Measurements from ENCODE around the gene CYP27A1.

Gene CYP27A1

DNA sequence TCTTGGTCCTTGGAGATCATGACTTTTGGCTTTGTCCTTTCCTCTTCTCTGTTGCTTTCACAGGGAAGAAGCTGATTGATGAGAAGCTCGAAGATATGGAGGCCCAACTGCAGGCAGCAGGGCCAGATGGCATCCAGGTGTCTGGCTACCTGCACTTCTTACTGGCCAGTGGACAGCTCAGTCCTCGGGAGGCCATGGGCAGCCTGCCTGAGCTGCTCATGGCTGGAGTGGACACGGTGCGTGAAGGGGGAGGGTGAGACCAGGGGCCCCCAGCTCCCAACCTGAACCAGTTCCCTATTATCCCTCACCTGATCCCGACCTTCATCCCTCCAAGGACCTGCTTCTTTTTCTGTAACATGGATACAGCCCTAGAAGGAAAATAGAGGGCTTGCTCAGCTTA is 30.9 kb downstream of the CYP27A1 start:
- no peaks in the 10 kb centered on the region for H3K4me1 ChIP-seq (ENCODE audit: control insufficient read depth in 1 of 2, insufficient read depth in 2 of 2, low read length in 2 of 2)
- peaks cover 21 to 45% of the 10 kb centered on the region in 2 donors for H3K36me3 ChIP-seq (ENCODE audit: control insufficient read depth in 1 of 2, insufficient read depth in 2 of 2, low read length in 2 of 2)
- H3K9me3 ChIP-seq (ENCODE audit: control insufficient read depth in 1 of 2, low read length in 2 of 2): no peaks in the 10 kb centered on the region
- H3K27me3 ChIP-seq (ENCODE audit: low read depth, low read length): no peaks in the 10 kb centered on the region
- H3K27ac ChIP-seq (ENCODE audit: low read length): no peak overlapping the region
- no peak overlapping the region for H3K4me3 ChIP-seq (ENCODE audit: low read depth in 1 of 2, low read length in 2 of 2)

DNA sequence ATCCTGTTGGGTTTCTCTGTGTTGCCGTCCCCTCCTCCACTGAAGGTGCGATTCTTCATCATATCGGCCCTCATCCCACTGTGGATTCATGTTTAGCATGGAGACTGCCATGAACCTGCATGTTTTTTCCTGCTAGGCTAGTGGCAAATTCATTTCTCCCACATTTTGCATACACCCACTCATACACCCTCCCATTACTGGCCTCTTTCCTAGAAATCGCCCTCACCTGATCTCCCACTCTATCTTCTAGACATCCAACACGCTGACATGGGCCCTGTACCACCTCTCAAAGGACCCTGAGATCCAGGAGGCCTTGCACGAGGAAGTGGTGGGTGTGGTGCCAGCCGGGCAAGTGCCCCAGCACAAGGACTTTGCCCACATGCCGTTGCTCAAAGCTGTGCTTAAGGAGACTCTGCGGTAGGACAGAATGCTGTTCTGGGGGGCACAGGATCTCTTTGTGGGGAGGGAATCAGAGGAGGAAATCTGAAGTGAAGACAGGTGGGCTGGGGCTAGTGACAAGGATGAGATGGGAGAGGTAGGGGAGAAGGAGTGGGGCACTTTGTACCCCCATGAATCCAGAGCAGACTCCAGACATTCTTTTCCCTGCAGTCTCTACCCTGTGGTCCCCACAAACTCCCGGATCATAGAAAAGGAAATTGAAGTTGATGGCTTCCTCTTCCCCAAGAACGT is 32.0 kb downstream of the CYP27A1 start:
- H3K4me1 ChIP-seq (ENCODE audit: control insufficient read depth in 1 of 2, insufficient read depth in 2 of 2, low read length in 2 of 2): no peaks in the 10 kb centered on the region
- no peak overlapping the region for H3K27ac ChIP-seq (ENCODE audit: low read length)
- peaks cover 21 to 52% of the 10 kb centered on the region in 2 donors for H3K36me3 ChIP-seq (ENCODE audit: control insufficient read depth in 1 of 2, insufficient read depth in 2 of 2, low read length in 2 of 2)
- no peaks in the 10 kb centered on the region for H3K9me3 ChIP-seq (ENCODE audit: control insufficient read depth in 1 of 2, low read length in 2 of 2)
- no peaks in the 10 kb centered on the region for H3K27me3 ChIP-seq (ENCODE audit: low read depth, low read length)
- no peak overlapping the region for H3K4me3 ChIP-seq (ENCODE audit: low read depth in 1 of 2, low read length in 2 of 2)

DNA sequence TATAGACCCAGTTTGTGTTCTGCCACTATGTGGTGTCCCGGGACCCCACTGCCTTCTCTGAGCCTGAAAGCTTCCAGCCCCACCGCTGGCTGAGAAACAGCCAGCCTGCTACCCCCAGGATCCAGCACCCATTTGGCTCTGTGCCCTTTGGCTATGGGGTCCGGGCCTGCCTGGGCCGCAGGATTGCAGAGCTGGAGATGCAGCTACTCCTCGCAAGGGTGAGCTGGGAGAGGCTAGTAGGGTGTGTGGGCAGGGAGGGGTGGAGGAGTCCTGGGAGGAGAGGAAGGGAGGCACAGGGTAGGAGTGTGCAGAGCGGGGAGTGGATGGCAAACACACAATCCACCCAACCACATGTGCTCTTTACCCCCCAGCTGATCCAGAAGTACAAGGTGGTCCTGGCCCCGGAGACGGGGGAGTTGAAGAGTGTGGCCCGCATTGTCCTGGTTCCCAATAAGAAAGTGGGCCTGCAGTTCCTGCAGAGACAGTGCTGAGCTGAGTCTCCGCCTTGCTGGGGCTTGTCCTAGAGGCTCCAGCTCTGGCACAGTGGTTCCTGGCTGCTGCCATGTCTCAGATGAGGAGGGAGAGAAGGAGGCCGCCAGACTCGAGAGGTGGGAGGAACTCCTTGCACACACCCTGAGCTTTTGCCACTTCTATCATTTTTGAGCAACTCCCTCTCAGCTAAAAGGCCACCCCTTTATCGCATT is 32.7 kb downstream of the CYP27A1 start:
- Histone ChIP-seq H3K4me1 (ENCODE audit: control insufficient read depth in 1 of 2, insufficient read depth in 2 of 2, low read length in 2 of 2) (no peaks in the 10 kb centered on the region), H3K36me3 (ENCODE audit: control insufficient read depth in 1 of 2, insufficient read depth in 2 of 2, low read length in 2 of 2) (peaks cover 21 to 57% of the 10 kb centered on the region in 2 donors), H3K9me3 (ENCODE audit: control insufficient read depth in 1 of 2, low read length in 2 of 2) (no peaks in the 10 kb centered on the region), H3K27me3 (ENCODE audit: low read depth, low read length) (no peaks in the 10 kb centered on the region), H3K27ac (ENCODE audit: low read length) (no peak overlapping the region), H3K4me3 (ENCODE audit: low read depth in 1 of 2, low read length in 2 of 2) (no peak overlapping the region)

DNA sequence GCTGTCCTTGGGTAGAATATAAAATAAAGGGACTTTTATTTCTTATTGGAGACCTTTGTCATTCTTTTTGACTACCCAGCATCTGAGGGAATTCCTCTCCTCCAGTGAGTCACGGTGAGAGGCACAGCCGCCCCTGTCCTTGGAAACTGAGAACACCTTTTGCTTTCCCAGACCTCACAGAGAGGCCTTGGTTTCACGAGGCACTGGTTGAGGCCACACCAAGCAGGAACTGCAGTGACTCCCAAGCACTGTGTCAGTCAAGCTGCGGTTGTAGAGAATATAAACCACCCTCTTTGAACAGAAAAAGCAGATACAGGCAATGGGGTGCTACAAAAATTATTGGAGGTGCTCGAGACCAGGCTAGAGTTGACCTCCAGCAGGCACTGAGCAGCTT is 33.3 kb downstream of the CYP27A1 start:
- Histone ChIP-seq H3K27ac (ENCODE audit: low read length) (no peak overlapping the region), H3K4me3 (ENCODE audit: low read depth in 1 of 2, low read length in 2 of 2) (no peak overlapping the region), H3K4me1 (ENCODE audit: control insufficient read depth in 1 of 2, insufficient read depth in 2 of 2, low read length in 2 of 2) (no peaks in the 10 kb centered on the region), H3K9me3 (ENCODE audit: control insufficient read depth in 1 of 2, low read length in 2 of 2) (no peaks in the 10 kb centered on the region), H3K36me3 (ENCODE audit: control insufficient read depth in 1 of 2, insufficient read depth in 2 of 2, low read length in 2 of 2) (peaks cover 21 to 57% of the 10 kb centered on the region in 2 donors), H3K27me3 (ENCODE audit: low read depth, low read length) (no peaks in the 10 kb centered on the region)

DNA sequence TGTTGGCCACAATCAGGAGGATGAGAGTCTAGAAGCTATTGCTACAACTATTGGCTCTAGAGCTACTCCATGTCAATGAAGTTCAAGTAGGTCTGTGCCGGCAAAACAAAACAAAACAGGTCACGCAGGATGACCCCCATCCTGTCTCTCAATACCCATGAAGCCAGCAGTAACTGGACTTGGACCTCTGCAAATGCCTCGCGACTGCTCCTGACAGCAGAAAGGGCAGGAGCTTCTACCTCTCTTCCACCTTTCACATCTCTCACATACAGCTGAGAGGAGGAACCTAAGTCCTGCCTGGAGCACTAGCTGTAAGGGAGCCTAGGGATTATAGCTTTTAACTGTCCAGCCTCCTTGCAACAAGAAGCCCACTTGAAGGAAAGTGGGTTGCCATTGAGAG is 33.7 kb downstream of the CYP27A1 start:
- Histone ChIP-seq H3K9me3 (ENCODE audit: control insufficient read depth in 1 of 2, low read length in 2 of 2) (no peaks in the 10 kb centered on the region), H3K36me3 (ENCODE audit: control insufficient read depth in 1 of 2, insufficient read depth in 2 of 2, low read length in 2 of 2) (peaks cover 21 to 57% of the 10 kb centered on the region in 2 donors), H3K27ac (ENCODE audit: low read length) (no peak overlapping the region), H3K27me3 (ENCODE audit: low read depth, low read length) (no peaks in the 10 kb centered on the region), H3K4me1 (ENCODE audit: control insufficient read depth in 1 of 2, insufficient read depth in 2 of 2, low read length in 2 of 2) (no peaks in the 10 kb centered on the region), H3K4me3 (ENCODE audit: low read depth in 1 of 2, low read length in 2 of 2) (no peak overlapping the region)

DNA sequence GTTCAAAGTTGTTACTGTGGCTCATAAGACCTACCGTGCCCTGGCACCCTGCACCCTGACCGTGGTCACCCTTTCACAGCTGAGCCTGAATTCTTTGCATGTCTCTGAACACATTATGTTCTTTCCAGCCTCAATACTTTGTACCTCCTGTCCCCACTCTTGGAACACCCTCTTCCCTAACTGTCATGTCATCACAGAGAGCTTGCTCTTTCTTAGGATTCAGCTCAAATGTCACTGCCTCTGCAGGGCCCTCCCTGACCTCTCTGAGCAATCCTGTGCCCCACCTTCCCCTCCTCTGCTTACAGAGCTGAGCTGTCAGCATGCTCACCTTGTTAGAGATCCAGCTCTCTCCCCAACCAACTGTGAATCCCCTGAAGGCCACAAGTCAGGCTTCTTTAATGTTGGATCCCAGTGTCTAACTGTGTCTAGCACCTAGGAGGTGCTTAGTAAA is 34.6 kb downstream of the CYP27A1 start:
- Histone ChIP-seq H3K4me1 (ENCODE audit: control insufficient read depth in 1 of 2, insufficient read depth in 2 of 2, low read length in 2 of 2) (no peaks in the 10 kb centered on the region), H3K4me3 (ENCODE audit: low read depth in 1 of 2, low read length in 2 of 2) (no peak overlapping the region), H3K27ac (ENCODE audit: low read length) (no peak overlapping the region), H3K9me3 (ENCODE audit: control insufficient read depth in 1 of 2, low read length in 2 of 2) (no peaks in the 10 kb centered on the region), H3K27me3 (ENCODE audit: low read depth, low read length) (no peaks in the 10 kb centered on the region), H3K36me3 (ENCODE audit: control insufficient read depth in 1 of 2, insufficient read depth in 2 of 2, low read length in 2 of 2) (peaks cover 21 to 61% of the 10 kb centered on the region in 2 donors)

DNA sequence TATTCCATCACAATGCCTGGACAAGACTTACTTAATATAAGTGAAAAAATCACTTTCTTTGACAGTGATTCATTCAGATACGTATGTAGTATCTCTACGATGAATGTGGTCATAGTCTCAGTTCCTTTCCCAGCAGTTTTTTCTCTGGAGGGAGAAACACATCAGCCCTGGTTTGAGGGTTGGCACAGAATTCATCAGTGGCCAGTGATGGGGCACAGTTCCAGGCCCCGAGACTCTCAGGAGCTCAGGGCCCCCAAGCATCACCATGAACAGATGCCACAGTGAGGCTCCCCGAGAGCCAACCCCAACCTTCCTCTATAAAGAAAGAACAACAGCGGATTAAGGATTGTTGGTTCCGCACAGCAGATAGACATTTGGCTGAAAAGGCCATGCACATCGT is 37.1 kb downstream of the CYP27A1 start:
- no peaks in the 10 kb centered on the region for H3K9me3 ChIP-seq (ENCODE audit: control insufficient read depth in 1 of 2, low read length in 2 of 2)
- no peaks in the 10 kb centered on the region for H3K27me3 ChIP-seq (ENCODE audit: low read depth, low read length)
- H3K4me1 ChIP-seq (ENCODE audit: control insufficient read depth in 1 of 2, insufficient read depth in 2 of 2, low read length in 2 of 2): no peaks in the 10 kb centered on the region
- no peak overlapping the region for H3K4me3 ChIP-seq (ENCODE audit: low read depth in 1 of 2, low read length in 2 of 2)
- peaks cover 9 to 41% of the 10 kb centered on the region in 2 donors for H3K36me3 ChIP-seq (ENCODE audit: control insufficient read depth in 1 of 2, insufficient read depth in 2 of 2, low read length in 2 of 2)
- H3K27ac ChIP-seq (ENCODE audit: low read length): no peak overlapping the region

DNA sequence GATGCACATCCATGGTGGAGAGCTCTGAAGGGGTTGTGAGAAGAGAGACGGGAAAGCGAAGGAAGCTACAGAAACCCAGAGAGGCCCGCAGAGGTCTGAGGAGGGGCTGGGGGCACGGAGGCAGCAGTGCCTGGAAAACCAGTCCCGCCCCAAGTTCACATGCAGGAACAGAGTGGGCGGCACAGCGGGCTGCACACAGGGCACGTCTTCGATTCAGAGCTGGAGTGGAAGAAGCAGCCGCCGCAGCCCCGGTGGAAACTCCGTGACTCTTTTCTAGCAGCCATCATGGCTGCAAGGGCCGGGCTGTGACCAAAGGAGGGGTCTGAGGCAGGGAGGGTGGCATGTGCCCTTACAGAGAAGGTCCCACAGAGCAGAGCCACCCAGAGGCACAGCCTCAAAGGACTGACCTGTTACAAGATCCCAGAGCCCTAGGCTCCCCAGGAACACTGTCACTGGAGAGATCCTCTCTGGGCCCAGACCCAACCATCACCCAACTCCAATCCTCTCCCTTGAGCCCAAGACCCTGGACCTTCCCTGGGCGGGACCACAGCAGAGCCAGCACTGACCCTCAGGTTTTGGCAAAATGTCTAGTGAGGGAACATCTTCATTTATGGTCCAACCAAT is 38.9 kb downstream of the CYP27A1 start:
- Histone ChIP-seq H3K4me1 (ENCODE audit: control insufficient read depth in 1 of 2, insufficient read depth in 2 of 2, low read length in 2 of 2) (no peaks in the 10 kb centered on the region), H3K36me3 (ENCODE audit: control insufficient read depth in 1 of 2, insufficient read depth in 2 of 2, low read length in 2 of 2) (peaks cover 0 to 24% of the 10 kb centered on the region in 2 donors), H3K27me3 (ENCODE audit: low read depth, low read length) (no peaks in the 10 kb centered on the region), H3K9me3 (ENCODE audit: control insufficient read depth in 1 of 2, low read length in 2 of 2) (no peaks in the 10 kb centered on the region), H3K4me3 (ENCODE audit: low read depth in 1 of 2, low read length in 2 of 2) (no peak overlapping the region), H3K27ac (ENCODE audit: low read length) (no peak overlapping the region)

DNA sequence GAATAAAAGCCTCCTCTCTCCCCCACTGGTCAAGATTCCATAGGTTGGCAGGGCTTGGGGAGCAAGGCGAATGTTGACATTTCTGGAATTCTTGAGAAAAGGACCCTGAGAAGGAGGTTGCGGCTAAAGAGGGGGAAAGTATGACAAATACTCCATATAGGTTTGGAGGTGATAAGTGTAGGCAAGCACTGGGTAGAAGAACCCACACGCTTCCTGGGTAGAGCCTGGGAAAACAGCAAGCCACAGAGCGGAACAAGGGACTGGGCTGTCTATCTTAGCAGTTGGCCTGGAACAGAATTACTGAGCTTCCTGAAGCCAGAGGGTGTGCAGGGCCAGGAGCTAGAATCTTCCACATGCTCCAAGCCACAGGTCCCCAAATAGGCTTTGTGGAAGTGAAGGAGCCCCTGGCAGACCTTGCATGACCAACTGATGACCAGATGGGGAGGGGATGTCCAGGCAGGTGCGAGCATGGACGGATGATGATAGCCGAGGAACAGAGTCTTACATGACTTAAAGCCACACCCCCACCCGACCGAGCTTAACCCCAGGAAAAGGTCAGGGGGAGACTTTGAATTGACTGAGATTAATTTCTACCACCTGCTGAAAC is 39.8 kb downstream of the CYP27A1 start:
- no peaks in the 10 kb centered on the region for H3K4me1 ChIP-seq (ENCODE audit: control insufficient read depth in 1 of 2, insufficient read depth in 2 of 2, low read length in 2 of 2)
- peaks cover 0 to 17% of the 10 kb centered on the region in 2 donors for H3K36me3 ChIP-seq (ENCODE audit: control insufficient read depth in 1 of 2, insufficient read depth in 2 of 2, low read length in 2 of 2)
- H3K27me3 ChIP-seq (ENCODE audit: low read depth, low read length): no peaks in the 10 kb centered on the region
- no peak overlapping the region for H3K27ac ChIP-seq (ENCODE audit: low read length)
- no peaks in the 10 kb centered on the region for H3K9me3 ChIP-seq (ENCODE audit: control insufficient read depth in 1 of 2, low read length in 2 of 2)
- H3K4me3 ChIP-seq (ENCODE audit: low read depth in 1 of 2, low read length in 2 of 2): no peak overlapping the region

DNA sequence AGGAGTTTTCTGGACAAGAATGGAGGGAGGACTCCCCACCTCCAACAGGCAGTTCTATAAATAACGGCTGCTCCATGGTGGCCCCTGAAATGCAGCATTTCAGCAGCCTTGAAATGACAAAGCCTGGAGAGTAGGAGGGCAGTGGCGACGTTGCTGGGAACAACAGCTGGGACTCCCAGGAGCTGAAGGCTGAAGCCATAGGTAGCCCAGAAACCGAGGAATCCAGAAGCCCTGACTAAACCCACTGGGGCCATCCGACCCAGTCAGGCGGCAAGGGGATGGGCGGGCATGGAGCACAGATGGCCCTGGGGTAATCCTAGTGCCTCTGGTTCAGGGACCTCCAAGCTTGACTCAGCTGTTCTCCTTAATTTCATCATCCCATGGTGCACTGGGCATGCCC is 40.7 kb downstream of the CYP27A1 start:
- no peaks in the 10 kb centered on the region for H3K4me1 ChIP-seq (ENCODE audit: control insufficient read depth in 1 of 2, insufficient read depth in 2 of 2, low read length in 2 of 2)
- H3K9me3 ChIP-seq (ENCODE audit: control insufficient read depth in 1 of 2, low read length in 2 of 2): no peaks in the 10 kb centered on the region
- no peaks in the 10 kb centered on the region for H3K27me3 ChIP-seq (ENCODE audit: low read depth, low read length)
- no peak overlapping the region for H3K27ac ChIP-seq (ENCODE audit: low read length)
- H3K36me3 ChIP-seq (ENCODE audit: control insufficient read depth in 1 of 2, insufficient read depth in 2 of 2, low read length in 2 of 2): peaks cover 0 to 16% of the 10 kb centered on the region in 2 donors
- no peak overlapping the region for H3K4me3 ChIP-seq (ENCODE audit: low read depth in 1 of 2, low read length in 2 of 2)

DNA sequence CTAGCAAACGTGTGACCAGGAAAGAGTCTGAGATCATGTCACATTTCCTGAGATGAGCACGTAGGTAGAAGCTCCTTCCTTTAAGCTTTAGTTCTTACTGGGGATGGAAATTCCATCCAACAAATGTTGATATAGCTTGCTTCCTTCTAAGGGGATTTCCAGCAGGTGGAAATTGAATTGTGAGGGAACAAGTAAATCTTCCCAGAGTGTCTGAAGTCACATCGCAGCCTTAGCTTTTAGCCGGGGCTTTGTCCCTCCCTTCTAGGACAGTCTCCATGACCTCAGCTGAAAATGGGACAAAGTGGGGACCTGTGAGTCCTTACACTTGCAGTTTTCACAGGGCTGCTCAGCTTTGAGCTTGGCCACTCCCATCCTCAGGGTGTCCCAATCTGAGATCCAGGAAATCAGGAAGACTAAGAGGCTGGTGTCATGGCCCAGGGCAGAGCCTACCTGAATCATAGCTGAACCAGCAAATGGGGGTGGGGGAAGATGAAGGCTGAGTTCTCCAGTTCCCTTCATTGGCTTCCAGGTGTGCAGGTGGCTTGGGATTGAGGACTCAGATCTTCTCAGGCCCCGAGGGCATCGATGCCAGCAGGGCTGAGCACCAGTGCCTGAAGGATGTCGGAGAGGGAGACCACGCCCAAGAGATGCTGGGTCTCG is 41.4 kb downstream of the CYP27A1 start:
- Histone ChIP-seq H3K4me3 (ENCODE audit: low read depth in 1 of 2, low read length in 2 of 2) (no peak overlapping the region), H3K4me1 (ENCODE audit: control insufficient read depth in 1 of 2, insufficient read depth in 2 of 2, low read length in 2 of 2) (no peaks in the 10 kb centered on the region), H3K36me3 (ENCODE audit: control insufficient read depth in 1 of 2, insufficient read depth in 2 of 2, low read length in 2 of 2) (peaks cover 0 to 15% of the 10 kb centered on the region in 2 donors), H3K27me3 (ENCODE audit: low read depth, low read length) (no peaks in the 10 kb centered on the region), H3K27ac (ENCODE audit: low read length) (no peak overlapping the region), H3K9me3 (ENCODE audit: control insufficient read depth in 1 of 2, low read length in 2 of 2) (no peaks in the 10 kb centered on the region)
